K562 (cell line): ENCODE data around the gene ENOX2. TPM values are rescaled to one million over a fixed set of nuclear protein-coding genes. Genes with fewer than 3 reads are reported as not detected.

Experiments used
- AFF4 ChIP-seq: sonication (generic); formaldehyde crosslinking; IDR thresholded peaks from 2 replicates; pipeline ENCODE4 v1.8.0; 2023; ENCODE audit warnings: mild to moderate bottlenecking, missing genetic modification reagents
- BACH1 ChIP-seq: fragments of 200-800 bp; sonication (Bioruptor generic); IDR thresholded peaks from 2 replicates; pipeline ENCODE4 v1.6.1; 2016; ENCODE audit warnings: missing genetic modification characterization, missing compliant biosample characterization
- CCNT2 ChIP-seq: IDR thresholded peaks from 2 replicates; pipeline ENCODE4 v1.6.1; 2011; ENCODE audit warnings: borderline replicate concordance, low read depth, mild to moderate bottlenecking, moderate library complexity, mixed read lengths, low read length; ENCODE audit not compliant: insufficient read length; ENCODE audit errors: extremely low read depth
- POLR2A ChIP-seq: fragments of 450-650 bp; conservative IDR thresholded peaks from 2 replicates; pipeline ENCODE4 v1.6.1; 2016
- RBM17 ChIP-seq: fragments of 200-400 bp; formaldehyde crosslinking; IDR thresholded peaks from 2 replicates; pipeline ENCODE4 v1.6.1; 2017; ENCODE audit warnings: low read depth, mild to moderate bottlenecking, low read length, borderline replicate concordance
- RREB1 ChIP-seq: fragments of 250-450 bp; sonication (Bioruptor Pico); IDR thresholded peaks from 2 replicates; pipeline ENCODE4 v1.4.0; 2020
- STAG1 ChIP-seq: sonication (generic); formaldehyde crosslinking; IDR thresholded peaks from 2 replicates; pipeline ENCODE4 v1.5.0; 2020; ENCODE audit warnings: missing genetic modification reagents, borderline replicate concordance
- TAF1 ChIP-seq: IDR thresholded peaks from 2 replicates; pipeline ENCODE4 v1.6.1; 2011; ENCODE audit warnings: mild to moderate bottlenecking, low read length, moderate library complexity; ENCODE audit not compliant: insufficient read depth, control insufficient read depth, severe bottlenecking; ENCODE audit errors: extremely low read depth
- THAP7 ChIP-seq: fragments of 250-450 bp; sonication (Bioruptor Pico); IDR thresholded peaks from 2 replicates; pipeline ENCODE4 v1.5.0; 2021
- ZNF316 ChIP-seq: fragments of 450-650 bp; IDR thresholded peaks from 2 replicates; pipeline ENCODE4 v1.6.1; 2016
- polyA plus RNA-seq, 8 experiments: library from polyadenylated mRNA; depleted of rRNA in 4 of 8; stranded (reverse) in 5 of 8; unstranded in 3 of 8; fragments of >200 nt; fragmentation: Nextera tagmentation in 2 of 8; fragmentation: Illumina TruSeq in 1 of 8; extraction: Ambion mirVana in 2 of 8; extraction: Trizol in 1 of 8; gene quantifications; 2 replicates each; pipeline versions ENCODE4 v1.2.1 to v1.2.3, GENCODE V29; 2011 to 2014; ENCODE audit warnings: inconsistent platforms in 1 of 8, missing spikeins in 1 of 8
- total RNA-seq, 7 experiments: library from RNA; depleted of rRNA in 6 of 7; stranded (reverse); fragments of >200 nt in 6 of 7; fragmentation: Illumina TruSeq in 2 of 7; extraction: Trizol in 2 of 7; gene quantifications; 2 replicates each; pipeline versions ENCODE4 v1.2.1 to v1.2.3, GENCODE V29; 2011 to 2021; ENCODE audit warnings: low replicate concordance in 1 of 7
- TF ChIP-seq, protein P1 (sequence below): sonication (generic); formaldehyde crosslinking; IDR thresholded peaks from 2 replicates; pipeline ENCODE4 v1.5.0; 2020; ENCODE audit warnings: missing genetic modification reagents
- TF ChIP-seq, protein P2 (sequence below): sonication (generic); formaldehyde crosslinking; IDR thresholded peaks from 2 replicates; pipeline ENCODE4 v1.8.0; 2022; ENCODE audit warnings: mild to moderate bottlenecking, missing genetic modification reagents

Gene ENOX2
- total and polyA plus RNA-seq, 9 of the 15 experiments (the other 6 are each of a cell fraction or from before 2014, with no cell fraction given), result 6.1 to 24.0 (median 13.8) TPM

- TF ChIP-seq AFF4 (no peak), TAF1 (no peak), POLR2A (no peak), BACH1 (tag) (0 out of 2 replicates have a peak, but pooled peaks have one; percentile 15), RBM17 (no peak), THAP7 (CRISPR knock-in tag) (no peak), STAG1 (no peak), CCNT2 (no peak), ZNF316 (peak; percentile 48; the same call in 1 of the 2 replicates), RREB1 (CRISPR knock-in tag) (no peak)
- TF ChIP-seq, protein P1, sequence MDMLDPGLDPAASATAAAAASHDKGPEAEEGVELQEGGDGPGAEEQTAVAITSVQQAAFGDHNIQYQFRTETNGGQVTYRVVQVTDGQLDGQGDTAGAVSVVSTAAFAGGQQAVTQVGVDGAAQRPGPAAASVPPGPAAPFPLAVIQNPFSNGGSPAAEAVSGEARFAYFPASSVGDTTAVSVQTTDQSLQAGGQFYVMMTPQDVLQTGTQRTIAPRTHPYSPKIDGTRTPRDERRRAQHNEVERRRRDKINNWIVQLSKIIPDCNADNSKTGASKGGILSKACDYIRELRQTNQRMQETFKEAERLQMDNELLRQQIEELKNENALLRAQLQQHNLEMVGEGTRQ, result 0 out of 2 replicates have a peak, but pooled peaks have one; percentile 22
- TF ChIP-seq, protein P2, sequence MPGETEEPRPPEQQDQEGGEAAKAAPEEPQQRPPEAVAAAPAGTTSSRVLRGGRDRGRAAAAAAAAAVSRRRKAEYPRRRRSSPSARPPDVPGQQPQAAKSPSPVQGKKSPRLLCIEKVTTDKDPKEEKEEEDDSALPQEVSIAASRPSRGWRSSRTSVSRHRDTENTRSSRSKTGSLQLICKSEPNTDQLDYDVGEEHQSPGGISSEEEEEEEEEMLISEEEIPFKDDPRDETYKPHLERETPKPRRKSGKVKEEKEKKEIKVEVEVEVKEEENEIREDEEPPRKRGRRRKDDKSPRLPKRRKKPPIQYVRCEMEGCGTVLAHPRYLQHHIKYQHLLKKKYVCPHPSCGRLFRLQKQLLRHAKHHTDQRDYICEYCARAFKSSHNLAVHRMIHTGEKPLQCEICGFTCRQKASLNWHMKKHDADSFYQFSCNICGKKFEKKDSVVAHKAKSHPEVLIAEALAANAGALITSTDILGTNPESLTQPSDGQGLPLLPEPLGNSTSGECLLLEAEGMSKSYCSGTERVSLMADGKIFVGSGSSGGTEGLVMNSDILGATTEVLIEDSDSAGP (CRISPR knock-in tag), result no peak
Measured at GRCh38 chrX:130829526-130830515, 73.2 kb downstream of the ENOX2 start (continued).
